DND-41 (cell line): ENCODE results near the gene COL8A1.

ENCODE experiments used
- ATAC-seq: fragments of 200-7000 bp; cut with Tn5 transposase; 3 replicates; pipeline ENCODE4 v1.9.1; 2021; ENCODE audit warnings: low read depth; ENCODE audit not compliant: insufficient read depth
- DNase-seq: peaks from one replicate; pipeline ENCODE4 v3.0.0-alpha.2; 2020
- H2AFZ ChIP-seq: 2 replicates; pipeline ENCODE4 v1.6.0; 2012; ENCODE audit warnings: low read depth, low read length
- H3K27ac ChIP-seq: 2 replicates; pipeline ENCODE4 v1.5.1; 2012; ENCODE audit warnings: low read length, inconsistent platforms
- H3K27me3 ChIP-seq: fragments of 200-600 bp; sonication (generic); 2 replicates; pipeline ENCODE4 v1.6.0; 2012; ENCODE audit warnings: low read length, mild to moderate bottlenecking, inconsistent platforms; ENCODE audit not compliant: insufficient read depth, poor library complexity
- H3K36me3 ChIP-seq: 2 replicates; pipeline ENCODE4 v1.5.1; 2012; ENCODE audit warnings: low read length, inconsistent platforms; ENCODE audit not compliant: insufficient read depth
- H3K4me1 ChIP-seq: 2 replicates; pipeline ENCODE4 v1.5.1; 2012; ENCODE audit warnings: mild to moderate bottlenecking, low read length; ENCODE audit not compliant: insufficient read depth
- H3K4me2 ChIP-seq: 2 replicates; pipeline ENCODE4 v1.6.0; 2012; ENCODE audit warnings: mild to moderate bottlenecking, moderate library complexity, low read length, inconsistent platforms; ENCODE audit not compliant: insufficient read depth
- H3K4me3 ChIP-seq, 2 experiments: fragments of 200-600 bp in 1 of 2; shearing (Covaris generic) in 1 of 2; 2 replicates each; pipeline ENCODE4 v1.5.1; 2012 to 2016; ENCODE audit warnings: inconsistent platforms in 2 of 2, low read length in 2 of 2, mild to moderate bottlenecking in 2 of 2, low read depth in 1 of 2, moderate library complexity in 1 of 2
- H3K79me2 ChIP-seq: 2 replicates; pipeline ENCODE4 v1.6.0; 2012; ENCODE audit warnings: low read length, inconsistent platforms; ENCODE audit not compliant: insufficient read depth
- H3K9ac ChIP-seq: 2 replicates; pipeline ENCODE4 v1.6.0; 2012; ENCODE audit warnings: low read depth, mild to moderate bottlenecking, inconsistent platforms, low read length, moderate library complexity
- H3K9me3 ChIP-seq: 2 replicates; pipeline ENCODE4 v1.5.1; 2012; ENCODE audit warnings: low read length, moderate library complexity, mild to moderate bottlenecking, inconsistent platforms; ENCODE audit not compliant: insufficient read depth, severe bottlenecking
- H4K20me1 ChIP-seq: 2 replicates; pipeline ENCODE4 v1.6.0; 2012; ENCODE audit warnings: low read length; ENCODE audit not compliant: insufficient read depth
- EZH2 ChIP-seq: IDR thresholded peaks from 3 replicates; pipeline ENCODE4 v1.6.1; 2012; ENCODE audit warnings: borderline replicate concordance, low read depth, mild to moderate bottlenecking, moderate library complexity, low read length, inconsistent platforms; ENCODE audit not compliant: severe bottlenecking
- TF ChIP-seq, protein P1 (sequence below): IDR thresholded peaks from 2 replicates; pipeline ENCODE4 v1.5.1; 2012; ENCODE audit warnings: borderline replicate concordance, low read length, moderate library complexity, mild to moderate bottlenecking; ENCODE audit not compliant: poor library complexity, severe bottlenecking; ENCODE audit errors: extremely low read depth

COL8A1 gene

DNA sequence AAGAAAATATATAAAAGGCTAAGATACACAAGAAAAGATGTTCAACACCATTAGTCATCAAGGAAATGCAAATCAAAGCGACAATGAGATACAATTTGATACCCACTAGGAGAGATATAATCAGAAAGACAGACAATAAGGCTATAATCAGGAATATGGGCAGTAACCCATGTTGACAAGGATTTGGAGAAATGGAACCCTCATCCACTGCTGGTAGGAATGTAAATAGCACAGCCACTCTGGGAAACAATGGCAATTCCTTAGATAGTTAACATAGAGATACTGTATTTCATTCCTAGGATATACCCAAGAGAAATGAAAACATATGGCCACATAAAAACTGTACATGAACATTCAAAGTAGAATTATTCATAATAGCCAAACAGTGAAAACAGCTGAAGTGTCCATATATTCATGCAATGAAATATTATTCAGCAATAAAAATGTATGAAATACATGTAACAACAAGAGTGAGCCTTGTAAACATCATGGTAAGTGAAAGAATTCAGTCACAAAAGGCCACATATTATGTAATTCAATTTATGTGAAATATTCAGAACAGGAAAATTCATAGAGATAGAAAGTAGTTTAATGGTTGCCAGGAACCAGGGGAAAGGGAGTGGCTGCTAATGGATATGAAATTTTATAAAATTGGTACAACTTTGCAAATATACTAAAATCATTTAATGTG, 18.2 kb upstream of the COL8A1 start:
- H3K27ac ChIP-seq: no peak overlapping the region
- no peaks in the 10 kb centered on the region for H3K79me2 ChIP-seq
- no peaks in the 10 kb centered on the region for H3K36me3 ChIP-seq
- H4K20me1 ChIP-seq: no peaks in the 10 kb centered on the region
- no peak overlapping the region for H3K4me2 ChIP-seq
- no peaks in the 10 kb centered on the region for H3K4me1 ChIP-seq
- ATAC-seq: no peak
- no peaks in the 10 kb centered on the region for H3K27me3 ChIP-seq
- no peaks in the 10 kb centered on the region for H3K9me3 ChIP-seq
- no peak for DNase-seq
- H2AFZ ChIP-seq: no peak overlapping the region
- H3K4me3 ChIP-seq: no peak overlapping the region
- TF ChIP-seq, protein P1, sequence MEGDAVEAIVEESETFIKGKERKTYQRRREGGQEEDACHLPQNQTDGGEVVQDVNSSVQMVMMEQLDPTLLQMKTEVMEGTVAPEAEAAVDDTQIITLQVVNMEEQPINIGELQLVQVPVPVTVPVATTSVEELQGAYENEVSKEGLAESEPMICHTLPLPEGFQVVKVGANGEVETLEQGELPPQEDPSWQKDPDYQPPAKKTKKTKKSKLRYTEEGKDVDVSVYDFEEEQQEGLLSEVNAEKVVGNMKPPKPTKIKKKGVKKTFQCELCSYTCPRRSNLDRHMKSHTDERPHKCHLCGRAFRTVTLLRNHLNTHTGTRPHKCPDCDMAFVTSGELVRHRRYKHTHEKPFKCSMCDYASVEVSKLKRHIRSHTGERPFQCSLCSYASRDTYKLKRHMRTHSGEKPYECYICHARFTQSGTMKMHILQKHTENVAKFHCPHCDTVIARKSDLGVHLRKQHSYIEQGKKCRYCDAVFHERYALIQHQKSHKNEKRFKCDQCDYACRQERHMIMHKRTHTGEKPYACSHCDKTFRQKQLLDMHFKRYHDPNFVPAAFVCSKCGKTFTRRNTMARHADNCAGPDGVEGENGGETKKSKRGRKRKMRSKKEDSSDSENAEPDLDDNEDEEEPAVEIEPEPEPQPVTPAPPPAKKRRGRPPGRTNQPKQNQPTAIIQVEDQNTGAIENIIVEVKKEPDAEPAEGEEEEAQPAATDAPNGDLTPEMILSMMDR: no peak
- H3K9ac ChIP-seq: no peak overlapping the region

DNA sequence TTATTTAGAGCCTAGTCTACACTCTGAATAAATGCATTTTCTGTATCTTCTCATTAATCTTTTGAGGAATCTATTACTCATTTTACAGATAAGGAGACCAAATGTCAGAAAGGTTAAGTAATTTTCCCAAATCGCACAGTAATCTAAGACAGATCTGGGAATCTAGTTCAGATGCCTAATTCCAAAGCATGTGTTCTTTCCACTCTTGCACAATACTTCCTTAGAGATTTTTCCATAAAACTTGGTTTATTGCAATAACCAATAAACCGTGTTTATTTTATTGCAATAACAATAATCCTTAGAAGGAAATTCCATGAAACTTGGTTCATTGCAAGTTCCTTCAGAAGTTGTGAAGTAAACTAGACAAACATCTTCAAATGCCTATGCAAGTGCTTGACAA, 17.4 kb upstream of the COL8A1 start:
- no peak overlapping the region for H3K9ac ChIP-seq
- TF ChIP-seq EZH2: no peak
- TF ChIP-seq, protein P1: no peak
- no peaks in the 10 kb centered on the region for H3K9me3 ChIP-seq
- no peak for ATAC-seq
- H2AFZ ChIP-seq: no peak overlapping the region
- no peaks in the 10 kb centered on the region for H3K4me1 ChIP-seq
- H3K27me3 ChIP-seq: no peaks in the 10 kb centered on the region
- H3K36me3 ChIP-seq: no peaks in the 10 kb centered on the region
- no peaks in the 10 kb centered on the region for H4K20me1 ChIP-seq
- H3K4me3 ChIP-seq: no peak overlapping the region
- no peak for DNase-seq
- no peak overlapping the region for H3K4me2 ChIP-seq
- no peaks in the 10 kb centered on the region for H3K79me2 ChIP-seq
- no peak overlapping the region for H3K27ac ChIP-seq

DNA sequence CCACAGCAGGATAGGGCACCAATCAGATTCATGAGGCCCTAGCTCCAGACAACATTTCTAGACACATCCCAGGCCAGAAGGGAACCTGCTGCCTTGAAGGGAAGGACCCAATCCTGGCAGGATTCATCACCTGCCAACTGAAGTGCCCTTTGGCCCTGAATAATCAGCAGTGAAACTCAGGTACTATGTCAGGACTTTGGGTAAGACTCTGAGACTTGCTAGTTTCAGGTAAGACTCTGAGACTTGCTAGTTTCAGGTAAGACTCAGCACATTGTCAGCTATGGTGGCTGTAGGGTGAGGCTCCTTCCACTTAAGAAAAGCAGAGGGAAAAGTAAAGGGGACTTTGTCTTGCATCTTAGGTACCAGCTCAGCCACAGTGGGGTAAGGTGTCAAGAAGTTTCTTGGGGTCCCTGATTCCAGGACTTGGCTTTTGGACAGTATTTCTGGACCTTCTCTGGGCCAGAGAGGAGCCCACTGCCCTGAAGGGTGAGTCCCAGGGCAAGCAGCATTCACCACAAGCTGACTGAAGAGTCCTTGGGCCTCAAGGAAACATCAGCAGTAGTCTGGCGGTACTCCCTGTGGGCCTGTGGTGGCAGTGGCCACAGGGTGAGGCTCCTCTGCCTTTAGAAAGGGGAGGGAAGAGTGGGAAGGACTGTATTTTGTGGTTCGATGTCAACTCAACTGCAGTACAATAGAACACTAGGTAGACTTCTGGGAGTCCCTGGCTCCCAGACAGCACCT, 13.7 kb upstream of the COL8A1 start:
- no peaks in the 10 kb centered on the region for H3K4me1 ChIP-seq
- no peaks in the 10 kb centered on the region for H3K27me3 ChIP-seq

DNA sequence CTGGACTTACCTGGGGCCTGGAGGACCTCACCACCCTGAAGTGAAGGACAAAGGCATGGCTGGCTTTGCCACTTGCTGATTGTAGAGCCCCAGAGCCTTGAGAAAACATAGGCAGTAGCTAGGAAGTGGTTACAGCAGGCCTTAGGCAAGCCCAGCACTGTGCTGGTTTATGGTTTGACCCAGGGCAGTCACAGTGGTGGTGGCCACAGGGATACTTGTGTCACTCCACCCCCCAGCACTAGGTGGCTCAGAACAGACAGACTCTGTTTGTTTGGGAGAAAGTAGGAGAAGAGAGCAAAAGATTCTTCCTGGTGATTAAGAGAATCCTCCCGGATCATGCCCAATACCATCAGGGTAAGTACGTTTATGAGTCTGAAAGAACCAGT, 13.2 kb upstream of the COL8A1 start:
- Histone ChIP-seq H3K9me3 (no peaks in the 10 kb centered on the region), H3K4me3 (no peak overlapping the region), H3K4me1 (no peaks in the 10 kb centered on the region), H4K20me1 (no peaks in the 10 kb centered on the region), H3K9ac (no peak overlapping the region), H3K36me3 (no peaks in the 10 kb centered on the region), H3K79me2 (no peaks in the 10 kb centered on the region), H3K27ac (no peak overlapping the region), H2AFZ (no peak overlapping the region), H3K4me2 (no peak overlapping the region), H3K27me3 (no peaks in the 10 kb centered on the region)
- DNase-seq (no peak), ATAC-seq (no peak)
- TF ChIP-seq, protein P1: no peak
- no peak for TF ChIP-seq EZH2

More for the DNA sequence above, 13.7 kb upstream of the COL8A1 start:
- no peak for ATAC-seq
- Histone ChIP-seq H3K4me2 (no peak overlapping the region), H3K9ac (no peak overlapping the region), H3K4me3 (no peak overlapping the region), H3K36me3 (no peaks in the 10 kb centered on the region), H3K27ac (no peak overlapping the region), H3K79me2 (no peaks in the 10 kb centered on the region), H3K9me3 (no peaks in the 10 kb centered on the region), H4K20me1 (no peaks in the 10 kb centered on the region), H2AFZ (no peak overlapping the region)
- no peak for DNase-seq
- TF ChIP-seq EZH2: no peak
